RPMI8226 (cell line): ENCODE results near the gene C20orf204.
A peak's percentile ranks its signal among the peaks of the same experiment; 100 is the strongest.

Experiments
- DNase-seq: peaks from one replicate; pipeline ENCODE4 v3.0.0-alpha.2; 2015

Gene C20orf204

GRCh38 chr20:64072498-64073063 is 36.6 kb downstream of the C20orf204 start:
- DNase-seq: no peak

DNA sequence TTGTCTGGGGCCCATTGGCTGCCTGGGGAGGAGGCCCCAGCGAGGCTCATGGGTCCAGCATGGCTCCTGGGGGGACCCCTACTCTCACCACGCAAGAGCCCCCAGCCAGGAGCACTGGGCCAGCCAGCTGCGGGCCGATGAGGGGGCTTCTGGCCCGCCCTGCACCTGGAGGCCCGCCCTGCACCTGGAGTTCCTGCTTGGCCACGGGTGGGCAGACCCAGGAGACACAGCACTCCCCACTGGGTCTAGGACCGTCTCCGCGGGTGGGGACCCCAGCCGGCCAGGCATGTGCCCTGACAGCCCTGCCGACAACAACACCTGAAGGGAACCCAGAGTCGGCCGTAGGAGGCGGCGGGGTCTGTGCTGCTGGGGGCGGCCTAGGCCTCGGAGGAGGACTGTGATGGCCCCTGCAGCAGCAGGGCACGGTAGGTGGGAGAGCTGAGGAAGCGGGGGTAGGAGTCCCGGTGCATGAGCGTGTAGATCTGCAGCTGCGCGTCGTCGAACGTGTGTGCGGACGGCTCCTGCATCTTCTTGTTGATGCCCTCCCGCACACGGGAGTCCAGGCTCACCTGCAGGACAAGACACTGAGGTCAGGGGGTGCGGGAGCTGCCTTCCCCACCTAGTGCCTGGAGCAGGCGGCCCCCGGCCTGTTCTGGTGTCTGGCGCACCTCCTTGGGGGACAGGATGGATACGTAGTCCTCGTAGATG is 37.6 kb downstream of the C20orf204 start:
- DNase-seq: no peak

- DNase-seq: no peak
Measured at GRCh38 chr20:64074184-64074789, 38.3 kb downstream of the C20orf204 start.

GRCh38 chr20:64074963-64075362 is 39.0 kb downstream of the C20orf204 start:
- DNase-seq: no peak

DNA sequence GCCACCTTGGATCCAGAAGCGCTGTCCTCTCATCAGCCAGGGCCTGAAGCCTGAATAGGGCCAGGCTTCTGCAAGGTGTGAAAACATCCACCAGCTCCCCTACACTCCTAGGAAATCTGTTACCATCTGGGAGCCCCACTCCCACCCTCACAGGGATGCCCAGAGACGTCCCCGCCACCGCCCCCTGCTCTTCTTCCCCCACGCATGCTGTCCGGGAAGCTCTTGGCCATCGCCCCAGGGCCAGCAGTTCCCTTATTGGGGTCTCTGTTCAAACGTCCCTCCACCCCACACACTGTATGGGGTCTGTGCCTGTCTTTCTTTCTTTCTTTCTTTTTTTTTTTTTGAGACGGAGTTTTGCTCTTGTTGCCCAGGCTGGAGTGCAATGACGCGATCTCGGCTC is 39.6 kb downstream of the C20orf204 start:
- no peak for DNase-seq

DNA sequence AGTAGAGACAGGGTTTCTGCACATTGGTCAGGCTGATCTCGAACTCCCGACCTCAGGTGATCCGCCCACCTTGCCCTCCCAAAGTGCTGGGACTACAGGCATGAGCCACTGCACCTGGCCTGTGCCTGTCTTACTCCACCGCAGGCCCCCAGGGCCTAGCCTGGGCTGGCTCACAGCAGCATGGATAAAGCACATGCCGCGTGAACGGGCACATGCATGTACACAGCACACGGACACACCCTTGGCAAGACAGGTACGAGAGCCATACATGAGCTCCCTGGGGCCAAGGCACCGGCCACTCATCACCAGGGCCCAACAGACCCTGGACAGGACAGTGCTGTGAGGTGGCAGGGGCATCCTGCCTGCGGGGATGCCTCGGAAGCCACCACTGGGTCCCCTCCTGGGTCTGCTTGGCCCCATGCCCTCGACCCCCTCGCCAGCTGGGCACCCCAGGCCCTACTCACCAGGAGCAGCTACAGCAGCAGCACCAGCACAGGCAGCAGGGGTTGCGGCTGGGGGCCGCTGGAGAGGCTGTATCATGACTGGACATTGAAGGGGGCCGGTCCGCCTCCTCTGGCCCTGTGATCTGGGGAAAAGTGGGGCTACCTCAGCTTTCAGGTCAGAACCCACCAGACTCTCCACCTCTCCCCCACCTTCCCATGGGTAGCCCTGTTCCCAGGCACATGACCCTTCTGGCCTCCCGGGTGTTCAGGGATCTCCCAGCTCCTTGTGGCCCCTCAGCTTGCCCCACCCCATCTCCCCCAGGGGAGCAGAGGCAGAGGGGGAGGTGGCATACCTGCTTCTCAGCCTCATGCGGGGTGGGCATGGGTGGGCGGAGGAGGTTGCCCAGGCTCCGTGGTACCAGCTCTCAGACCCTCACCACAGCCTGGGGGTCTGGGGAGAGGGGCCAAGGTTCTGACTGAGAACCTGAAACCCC is 40.3 kb downstream of the C20orf204 start:
- no peak for DNase-seq

GRCh38 chr20:64077094-64077493 is 41.1 kb downstream of the C20orf204 start:
- DNase-seq: no peak

DNA sequence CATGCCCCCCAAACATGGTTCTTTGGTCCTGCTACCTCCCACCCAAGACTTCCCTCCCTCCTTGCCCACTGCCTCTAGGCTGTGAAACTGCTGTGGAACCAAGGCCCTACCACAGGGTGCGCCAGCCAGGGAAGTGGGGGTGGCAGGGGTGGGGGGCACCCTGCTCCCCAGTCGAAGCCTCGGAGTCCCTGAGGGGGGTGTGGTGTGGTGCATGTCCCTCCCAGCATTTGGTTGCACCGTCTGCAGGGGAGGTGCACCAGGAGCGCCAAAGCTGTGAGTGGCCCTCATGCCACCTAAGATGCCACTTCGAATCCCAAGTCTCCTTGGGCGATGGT is 41.5 kb downstream of the C20orf204 start:
- no peak for DNase-seq

DNA sequence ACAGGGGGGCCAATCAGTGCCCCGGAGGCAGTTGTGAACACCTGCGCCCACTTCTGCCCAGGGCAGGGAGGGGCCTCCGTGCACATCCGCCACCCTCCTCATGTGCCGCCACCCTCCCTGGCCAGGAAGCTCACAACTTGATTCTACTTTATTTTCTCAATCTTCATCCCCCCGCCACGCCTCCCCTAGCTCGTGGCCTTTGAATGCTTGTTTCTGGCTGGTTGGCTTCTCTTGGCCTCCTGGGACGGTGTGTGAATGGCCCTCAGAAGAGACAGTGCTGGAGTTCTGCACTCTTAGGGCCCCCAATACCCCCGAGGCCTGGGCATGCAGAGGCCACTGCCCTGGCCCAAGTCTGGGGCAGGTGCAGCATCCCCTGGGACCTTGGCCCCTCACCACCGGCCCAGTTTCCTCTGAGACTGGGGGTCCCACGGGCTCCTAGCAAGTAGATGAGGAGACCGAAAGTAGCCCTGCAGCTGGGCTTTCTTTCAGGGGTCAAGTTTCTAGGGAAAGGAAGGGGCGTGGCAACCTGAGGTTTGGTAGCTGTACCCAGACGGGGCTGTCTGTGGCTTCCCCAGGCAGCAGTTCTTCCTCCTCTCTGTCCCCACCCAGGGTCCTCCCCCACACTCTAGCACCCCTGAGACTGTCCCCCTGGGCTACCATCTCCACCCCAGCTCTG is 42.0 kb downstream of the C20orf204 start:
- DNase-seq: no peak

GRCh38 chr20:64078934-64079272 is 42.9 kb downstream of the C20orf204 start:
- no peak for DNase-seq

GRCh38 chr20:64079273-64080012 is 43.5 kb downstream of the C20orf204 start, which contains the start of gene RGS19:
Gene RGS19, minus strand, starts transcription at chr20:64079518. Its CDS starts 2,632 bp downstream, at chr20:64076886.
- DNase-seq: peak; percentile 85

GRCh38 chr20:64080013-64080812 is 44.2 kb downstream of the C20orf204 start, which contains the start of gene OPRL1:
Gene OPRL1, plus strand, starts transcription at chr20:64080082. Its CDS starts 12,639 bp downstream, at chr20:64092721.
- no peak for DNase-seq

- DNase-seq: no peak
Measured at GRCh38 chr20:64080813-64081623, 45.0 kb downstream of the C20orf204 start.

DNA sequence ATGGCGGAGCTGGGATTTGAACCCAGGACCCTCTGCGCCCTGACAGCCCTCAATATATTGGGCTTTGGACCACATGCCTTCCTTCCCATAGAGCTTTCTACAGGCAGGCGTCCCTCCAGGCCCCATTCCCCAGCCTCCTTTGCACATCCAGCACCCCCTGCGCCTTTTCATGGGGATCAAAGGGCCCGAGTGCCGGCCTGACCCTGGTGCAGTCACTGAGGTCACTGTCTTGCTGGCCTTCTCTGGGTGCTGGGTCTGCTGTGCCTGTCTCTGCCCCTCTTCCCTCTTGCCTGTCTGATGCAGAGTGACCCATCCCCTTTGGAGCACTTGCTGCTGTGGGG is 45.6 kb downstream of the C20orf204 start:
- no peak for DNase-seq

DNA sequence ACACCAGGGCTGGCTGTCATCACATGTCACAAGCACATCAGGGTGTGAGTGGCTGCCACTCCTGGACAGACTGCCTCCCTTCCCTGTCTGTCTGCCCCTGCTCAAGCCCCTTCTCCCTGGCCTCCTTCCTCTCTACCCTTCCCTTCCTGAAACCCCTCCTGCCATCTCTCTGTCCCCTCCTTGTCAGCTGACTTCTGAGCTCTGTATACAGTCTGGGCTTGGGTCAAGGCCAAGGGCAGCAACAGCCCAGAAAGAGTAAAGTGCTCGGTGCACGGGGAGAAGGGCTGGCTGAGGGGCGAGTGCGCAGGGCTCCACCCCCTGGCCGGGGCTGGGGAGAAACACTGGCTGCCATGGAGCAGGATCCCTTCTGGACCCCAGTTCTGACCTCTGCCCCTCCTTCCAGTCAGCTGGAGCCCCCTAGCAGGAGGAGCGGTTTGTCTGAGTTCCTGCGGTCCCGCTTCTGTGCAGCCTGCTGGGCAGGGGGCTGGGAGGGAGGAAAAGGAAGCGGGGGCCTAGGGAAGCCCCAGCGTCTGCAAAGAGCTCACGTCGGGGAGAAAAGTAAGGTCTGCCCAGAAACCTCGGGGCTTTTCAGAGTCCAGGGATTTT is 46.2 kb downstream of the C20orf204 start:
- no peak for DNase-seq

GRCh38 chr20:64082820-64083377 is 46.9 kb downstream of the C20orf204 start:
- DNase-seq: no peak

GRCh38 chr20:64083378-64083803 is 47.4 kb downstream of the C20orf204 start:
- peak; percentile 84 for DNase-seq

- no peak for DNase-seq
Measured at GRCh38 chr20:64083804-64084684, 48.1 kb downstream of the C20orf204 start, which contains the start of gene LKAAEAR1. Gene LKAAEAR1, minus strand, starts transcription at chr20:64084398. Its CDS starts 179 bp downstream, at chr20:64084219.
